Fibroblast of peridontal ligament (primary cell): ENCODE measurements around the gene MARCHF9.

ENCODE experiments used
- DNase-seq: peaks from one replicate; pipeline ENCODE4 v3.0.0-alpha.2; 2010; ENCODE audit errors: extremely low read depth

Gene MARCHF9

GRCh38 chr12:57796996-57797395 is 42.1 kb downstream of the MARCHF9 start:
- DNase-seq, result no peak

- DNase-seq, result no peak
These were observed 43.0 kb downstream of the MARCHF9 start for GRCh38 chr12:57797933-57798332.

GRCh38 chr12:57800965-57801364 is 46.1 kb downstream of the MARCHF9 start:
- DNase-seq, result no peak

GRCh38 chr12:57802607-57803006 is 47.7 kb downstream of the MARCHF9 start:
- no peak for DNase-seq

GRCh38 chr12:57803319-57803893 is 48.5 kb downstream of the MARCHF9 start:
- peak; percentile 62 for DNase-seq

GRCh38 chr12:57806677-57807076 is 51.8 kb downstream of the MARCHF9 start:
- no peak for DNase-seq

GRCh38 chr12:57807285-57807684 is 52.4 kb downstream of the MARCHF9 start:
- DNase-seq, result no peak

GRCh38 chr12:57808351-57808750 is 53.4 kb downstream of the MARCHF9 start:
- DNase-seq, result no peak

- DNase-seq, result no peak
These were observed 54.5 kb downstream of the MARCHF9 start for GRCh38 chr12:57809425-57809824.
